ENCODE results near the gene MAGI2.

GRCh38 chr7:79403451-79403850, 50.0 kb downstream of the MAGI2 start:
- no peak for TF ChIP-seq CTCF (IDR thresholded peaks at IDR 0.05 in 4 of 5, conservative IDR thresholded peaks at IDR 0.05 in 1 of 5)
- TF ChIP-seq POLR2A (IDR thresholded peaks at IDR 0.05): no peak
